Sciatic nerve (tissue), 2 donors: Measurements from ENCODE around the gene GPR18. TPM values are rescaled to one million over a fixed set of nuclear protein-coding genes. Genes with fewer than 3 reads are reported as not detected.
A peak's percentile ranks its signal among the peaks of the same experiment; 100 is the strongest.
"Not testable (repeated sequence)": the region's sequence is repeated elsewhere in the genome, so short reads cannot be mapped to it uniquely, and the experiment has no call there.

Source experiments
- ATAC-seq: fragments of 200-7000 bp; cut with Tn5 transposase; one replicate; pipeline ENCODE4 v1.9.1; 2020; ENCODE audit warnings: mild to moderate bottlenecking, moderate library complexity
- DNase-seq: peaks from one replicate; pipeline ENCODE4 v3.0.0-alpha.2; 2020; ENCODE audit warnings: low spot score
- intact Hi-C: fragments of 100-400 bp; cut with DNase I; formaldehyde crosslinking; loops from one replicate; pipeline ENCODE4 v1.14.2; 2022
- total RNA-seq: library from RNA; stranded (reverse); fragmentation: NEBNext Ultra II Directional; extraction: Animal tissue kit (Norgen Biotek cat#: 25700); gene quantifications from one replicate; pipeline ENCODE4 v1.2.1, GENCODE V29; 2021
- donor health status: DM: no; HTN: no; CAD: no.
- donor health status: DM: no; HTN: no; CAD: no.

Gene GPR18
- total RNA-seq, 1 donor from 2014 or later, result not detected

DNA sequence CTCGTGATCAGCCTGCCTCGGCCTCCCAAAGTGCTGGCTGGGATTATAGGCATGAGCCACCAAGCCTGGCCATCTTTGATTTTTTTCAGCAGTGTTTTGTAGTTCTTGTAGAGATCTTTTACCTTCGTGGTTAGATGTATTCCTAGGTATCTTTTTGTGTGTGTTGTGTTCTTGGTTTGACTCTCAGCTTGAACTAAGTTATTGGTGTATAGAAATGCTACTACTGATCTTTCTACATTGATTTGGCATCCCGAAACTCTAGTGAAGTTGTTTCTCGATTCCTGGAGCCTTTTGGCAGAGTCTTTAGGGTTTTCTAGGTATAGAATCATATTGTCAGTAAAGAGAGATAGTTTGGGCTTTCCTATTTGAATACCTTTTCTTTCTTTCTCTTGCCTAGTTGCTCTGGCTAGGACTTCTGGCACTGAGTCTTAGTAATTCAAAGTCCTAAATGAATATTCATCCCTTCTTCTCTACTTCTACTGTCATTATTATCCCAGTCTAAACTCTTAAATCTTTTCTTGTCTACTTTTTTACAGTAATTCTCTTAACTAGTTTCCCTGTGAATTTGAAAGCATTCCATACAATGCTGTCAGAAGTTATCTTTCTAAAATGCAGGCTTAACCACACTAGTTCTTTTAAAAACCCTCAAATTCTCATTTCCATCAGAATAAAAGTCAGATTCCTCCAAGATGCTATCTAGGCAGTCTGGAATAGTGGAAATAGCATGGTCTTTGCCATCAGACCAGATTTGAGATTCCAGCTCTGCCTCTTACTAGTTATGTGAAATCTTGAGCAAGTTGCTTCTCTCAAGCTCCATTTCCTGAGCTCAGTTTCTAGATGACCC, 7.0 kb downstream of the GPR18 start:
- intact Hi-C loops, result no loop called here

DNA sequence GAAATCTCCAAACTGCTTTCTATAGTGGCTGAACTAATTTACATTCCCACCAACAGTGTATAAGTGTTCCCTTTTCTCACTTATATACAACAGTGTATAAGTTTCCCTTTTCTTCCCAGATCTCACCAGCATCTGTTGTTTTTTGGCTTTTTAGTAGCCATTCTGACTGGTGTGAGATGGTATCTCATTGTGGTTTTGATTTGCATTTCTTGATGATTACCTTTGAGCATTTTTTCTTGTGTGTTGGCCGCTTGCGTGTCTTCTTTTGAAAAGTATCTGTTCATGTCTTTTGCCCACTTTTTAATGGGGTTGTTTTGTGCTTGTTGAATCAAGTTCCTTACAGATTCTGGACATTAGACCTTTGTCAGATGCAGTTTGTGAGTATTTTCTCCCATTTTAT, 8.6 kb downstream of the GPR18 start:
- intact Hi-C loops, ATAC-seq, DNase-seq: not testable (repeated sequence)

More for the DNA sequence above, 7.0 kb downstream of the GPR18 start:
- DNase-seq (no peak), ATAC-seq (no peak)

DNA sequence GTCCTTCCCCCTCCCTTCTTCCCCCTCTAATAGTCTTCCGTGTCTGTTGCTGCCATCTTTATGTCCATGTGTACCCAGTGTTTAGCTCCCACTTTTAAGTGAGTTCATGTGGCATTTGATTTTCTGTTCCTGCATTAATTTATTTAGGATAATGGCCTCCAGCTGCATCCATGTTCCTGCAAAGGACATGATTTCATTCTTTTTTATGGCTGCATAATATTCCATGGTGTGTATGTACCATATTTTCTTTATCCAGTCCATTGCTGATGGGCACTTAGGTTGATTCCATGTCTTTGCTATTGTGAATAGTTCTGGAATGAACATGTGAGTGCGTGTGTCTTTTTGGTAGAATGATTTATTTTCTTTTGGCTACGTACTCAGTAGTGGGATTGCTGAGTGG, 9.0 kb downstream of the GPR18 start:
- DNase-seq, ATAC-seq, intact Hi-C loops: not testable (repeated sequence)

DNA sequence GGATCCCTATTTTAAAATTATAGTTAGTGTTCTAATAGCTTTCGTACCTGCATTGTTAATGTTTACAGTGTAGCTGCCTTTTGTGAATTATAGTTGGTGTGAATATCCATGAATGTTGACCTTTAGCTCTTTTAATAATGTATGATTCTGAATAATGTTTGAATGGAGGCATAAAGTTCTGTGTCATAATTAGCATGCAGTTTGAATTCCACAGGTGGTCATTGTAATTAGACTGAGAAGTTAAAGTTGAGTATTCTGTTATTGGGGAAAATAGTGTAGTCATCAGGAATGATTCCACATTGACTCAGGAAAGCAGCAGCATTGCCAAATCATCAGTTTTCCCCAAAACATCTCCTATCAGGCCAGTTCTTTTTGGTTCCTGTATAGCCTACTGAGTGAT, 12.1 kb downstream of the GPR18 start:
- DNase-seq (no peak), ATAC-seq (no peak)
- intact Hi-C loops, result no loop called here

DNA sequence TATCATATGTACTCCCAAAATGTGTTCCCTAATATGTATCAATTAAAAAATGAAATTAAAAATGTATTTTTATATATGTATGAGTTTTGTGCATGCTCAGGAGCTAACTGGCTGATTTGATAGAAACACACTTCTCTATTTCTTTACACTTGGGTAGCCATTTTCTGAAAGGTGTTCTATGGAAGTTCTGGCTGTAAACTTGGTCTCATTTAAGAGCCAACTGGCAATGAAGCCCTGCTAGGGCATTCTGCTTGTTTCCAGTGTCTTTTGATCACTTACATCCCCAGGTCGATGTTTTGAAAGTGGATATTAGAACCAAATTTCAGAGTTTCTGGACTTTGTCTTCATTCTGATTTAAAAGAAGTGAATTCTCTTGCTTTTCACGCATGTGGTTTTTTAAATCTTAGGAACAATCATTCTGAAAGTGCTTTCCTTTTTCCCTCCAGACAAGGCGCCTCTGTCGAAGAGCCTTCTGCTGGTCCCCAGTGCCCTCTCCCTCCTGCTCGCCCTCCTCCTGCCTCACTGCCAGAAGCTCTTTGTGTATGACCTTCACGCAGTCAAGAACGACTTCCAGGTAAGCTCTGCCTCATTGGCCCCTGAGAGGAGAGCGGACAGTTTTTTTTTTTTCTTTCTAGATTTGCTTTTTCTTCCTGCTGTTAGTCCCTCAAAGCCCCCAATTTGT, 20.1 kb downstream of the GPR18 start:
- intact Hi-C loops, result no loop called here
- DNase-seq, result no peak
- ATAC-seq, result no peak

DNA sequence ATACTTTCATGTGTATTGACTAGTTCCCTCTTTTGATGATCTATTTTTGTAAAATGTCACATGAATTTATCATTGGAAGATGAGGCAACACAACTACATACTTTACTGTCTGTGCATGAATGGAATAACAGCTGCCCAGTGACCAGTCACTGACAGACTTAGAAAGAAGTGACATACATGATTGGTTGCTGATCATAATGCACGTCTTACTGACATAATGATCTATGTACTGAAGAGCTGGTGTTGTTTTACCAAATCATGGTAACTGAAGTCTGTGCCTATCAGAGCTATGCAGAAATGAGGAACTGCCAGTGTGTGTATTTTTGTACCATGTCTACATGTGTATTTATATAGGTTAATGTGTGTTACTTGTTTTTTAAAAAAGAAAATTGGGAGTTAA, 26.5 kb downstream of the GPR18 start:
- DNase-seq, result no peak
- intact Hi-C loops, result no loop called here
- ATAC-seq, result no peak

DNA sequence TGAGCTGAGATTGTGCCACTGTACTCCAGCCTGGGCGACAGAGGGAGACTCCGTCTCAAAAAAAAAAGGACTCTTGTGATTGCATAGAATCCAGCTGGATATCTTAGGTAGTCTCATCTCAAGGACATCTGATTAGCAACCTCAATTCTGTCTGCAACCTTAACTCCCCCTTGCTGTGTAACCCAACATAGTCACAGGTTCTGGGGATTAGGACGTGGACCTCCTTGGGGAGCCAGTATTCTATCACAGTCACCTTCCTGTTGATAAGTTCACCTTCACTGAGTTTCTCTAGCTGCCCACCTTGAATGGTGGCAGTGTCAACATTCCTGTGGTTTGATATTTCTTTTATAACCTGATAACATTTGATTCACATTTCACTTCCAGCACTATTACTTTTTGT, 27.2 kb downstream of the GPR18 start:
- DNase-seq (no peak), ATAC-seq (no peak)
- intact Hi-C loops, result no loop called here

DNA sequence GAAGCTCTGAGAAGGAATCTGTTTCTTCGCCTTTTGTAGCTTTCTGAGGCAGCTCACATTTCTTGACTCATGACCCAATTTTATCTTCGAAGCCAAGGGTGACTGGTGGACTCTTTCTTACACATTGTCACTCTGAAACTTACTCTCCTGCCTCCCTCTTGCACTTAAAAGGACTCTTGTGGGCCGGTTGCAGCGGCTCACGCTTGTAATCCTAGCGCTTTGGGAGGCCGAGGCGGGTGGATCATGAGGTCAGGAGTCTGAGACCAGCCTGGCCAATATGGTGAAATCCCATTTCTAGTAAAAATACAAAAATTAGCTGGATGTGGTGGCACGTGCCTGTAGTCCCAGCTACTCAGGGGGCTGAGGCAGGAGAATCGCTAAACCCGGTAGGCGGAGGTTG, 27.6 kb downstream of the GPR18 start:
- DNase-seq, ATAC-seq, intact Hi-C loops: not testable (repeated sequence)

DNA sequence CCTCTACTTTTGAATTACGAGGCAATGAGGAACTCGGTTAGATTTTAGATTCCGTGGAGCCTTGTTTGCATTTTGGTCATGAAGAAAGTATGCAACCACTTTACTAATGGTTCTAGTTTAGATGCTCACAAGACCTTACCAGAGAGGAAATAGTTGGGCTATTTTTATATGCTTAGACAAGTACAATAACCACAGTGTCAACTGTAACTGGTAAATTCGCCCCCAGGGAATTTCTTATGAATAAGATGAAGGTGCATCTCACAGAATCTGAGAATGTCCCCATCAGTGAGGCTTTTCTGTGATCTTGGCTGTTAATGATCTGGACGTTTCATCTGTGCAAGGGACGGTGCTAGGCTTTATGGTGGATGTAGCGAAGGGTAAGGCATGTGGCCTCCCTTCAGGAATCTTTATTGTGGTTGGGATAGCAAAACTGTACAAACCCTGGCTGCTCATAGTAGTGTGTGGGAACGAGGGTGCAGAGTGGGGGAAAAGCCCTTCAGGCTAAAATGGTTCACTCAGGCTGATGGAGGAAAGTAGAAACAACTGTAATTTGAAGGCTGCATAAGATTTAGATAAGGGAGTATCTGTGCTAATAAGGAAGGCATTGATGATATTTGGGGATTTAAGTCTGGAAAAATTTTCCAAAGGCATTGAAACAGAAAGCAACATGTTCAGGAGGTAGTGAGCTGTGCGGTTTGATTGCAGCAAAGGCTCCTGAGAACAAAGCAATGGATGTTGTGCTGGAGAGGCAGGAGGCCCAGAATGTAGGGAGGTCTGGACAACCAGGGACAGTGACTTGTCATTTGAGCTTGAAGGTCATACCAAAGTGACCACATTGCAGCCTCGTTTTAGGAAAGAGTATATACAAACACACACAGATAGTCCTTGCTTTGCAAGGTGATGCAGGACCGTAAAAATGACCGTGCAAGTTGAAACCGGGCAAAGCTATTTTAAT, 29.2 kb downstream of the GPR18 start:
- no peak for ATAC-seq
- DNase-seq, result no peak
- intact Hi-C loops, result no loop called here

DNA sequence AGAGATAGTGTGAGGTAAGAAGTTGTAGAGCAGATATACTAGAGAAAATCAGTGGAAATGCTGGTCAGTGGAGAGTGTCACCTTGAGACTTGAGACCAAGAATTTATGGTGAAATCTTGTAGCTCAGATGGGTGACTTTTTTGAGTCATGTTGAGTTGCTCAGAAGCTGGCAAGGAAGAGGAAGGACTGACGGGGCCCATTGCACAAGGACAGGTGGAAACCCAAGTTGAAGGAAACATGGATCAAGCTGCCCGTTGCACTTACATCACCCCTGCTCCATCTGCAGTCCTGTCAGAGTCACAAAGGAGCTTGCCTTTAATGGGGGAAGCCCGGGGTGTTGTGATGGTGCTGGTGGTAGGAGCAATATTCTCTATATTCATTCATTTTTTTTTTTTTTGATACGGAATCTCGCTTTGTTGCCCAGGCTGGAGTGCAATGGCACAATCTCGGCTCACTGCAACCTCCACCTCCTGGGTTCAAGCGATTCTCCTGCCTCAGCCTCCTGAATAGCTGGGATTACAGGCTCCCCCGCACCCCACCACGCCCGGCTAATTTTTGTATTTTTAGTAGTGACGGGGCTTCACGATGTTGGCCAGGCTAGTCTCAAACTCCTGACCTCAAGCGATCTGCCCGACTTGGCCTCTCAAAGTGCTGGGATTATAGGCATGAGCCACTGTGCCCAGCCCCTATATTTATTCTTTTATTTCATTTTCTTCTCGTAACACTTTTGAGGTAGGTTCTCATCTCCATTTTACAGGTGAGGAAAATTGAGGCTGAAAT, 30.1 kb downstream of the GPR18 start:
- ATAC-seq (no peak), DNase-seq (no peak)
- intact Hi-C loops, result no loop called here

DNA sequence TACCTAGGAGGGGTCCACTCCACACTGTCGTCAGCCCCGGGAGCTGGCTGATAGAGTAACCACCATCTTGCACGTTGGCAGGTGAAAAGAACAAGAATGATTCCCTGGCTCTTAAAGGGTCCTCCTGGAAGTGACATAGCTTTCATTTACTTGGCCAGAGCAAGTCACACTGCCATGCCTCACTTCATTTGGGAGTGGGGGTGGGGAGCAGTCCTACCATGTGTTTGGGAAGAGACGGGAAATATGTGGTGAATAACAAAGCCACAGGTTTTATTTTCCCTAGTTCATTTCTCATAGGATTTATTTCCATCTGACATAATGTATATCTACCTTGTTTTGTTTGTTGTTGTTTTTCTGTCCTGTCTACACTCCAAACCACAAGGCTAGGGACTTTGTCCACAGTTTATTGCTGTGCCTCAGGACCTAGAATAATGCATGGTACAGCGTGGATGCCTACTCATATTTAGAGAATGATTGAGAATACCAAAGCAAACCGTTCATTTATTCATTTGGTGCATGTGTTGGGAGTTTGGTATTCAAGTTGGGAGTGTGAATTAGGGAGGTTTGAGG, 30.8 kb downstream of the GPR18 start:
- no peak for DNase-seq
- intact Hi-C loops, result no loop called here
- no peak for ATAC-seq

DNA sequence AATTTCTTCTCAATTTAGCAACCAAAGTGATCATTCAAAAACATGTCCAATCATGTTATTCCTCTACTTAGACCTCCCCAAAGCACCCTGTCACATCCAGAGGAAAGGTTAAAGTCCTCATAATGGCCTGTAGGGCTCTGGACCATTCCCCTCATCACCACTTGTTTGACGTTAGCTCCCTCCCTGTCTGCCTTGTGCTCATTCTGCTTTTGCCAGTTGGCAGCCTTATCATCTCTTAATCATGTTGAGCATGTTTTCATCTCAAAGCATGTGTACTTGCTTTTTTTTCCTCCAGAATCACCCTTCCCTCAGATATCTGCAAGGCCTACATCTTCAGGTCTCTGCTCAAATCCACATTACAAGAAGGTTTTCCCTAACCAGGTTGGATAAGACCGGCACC, 31.7 kb downstream of the GPR18 start:
- no peak for DNase-seq
- ATAC-seq, result no peak
- intact Hi-C loops, result no loop called here

DNA sequence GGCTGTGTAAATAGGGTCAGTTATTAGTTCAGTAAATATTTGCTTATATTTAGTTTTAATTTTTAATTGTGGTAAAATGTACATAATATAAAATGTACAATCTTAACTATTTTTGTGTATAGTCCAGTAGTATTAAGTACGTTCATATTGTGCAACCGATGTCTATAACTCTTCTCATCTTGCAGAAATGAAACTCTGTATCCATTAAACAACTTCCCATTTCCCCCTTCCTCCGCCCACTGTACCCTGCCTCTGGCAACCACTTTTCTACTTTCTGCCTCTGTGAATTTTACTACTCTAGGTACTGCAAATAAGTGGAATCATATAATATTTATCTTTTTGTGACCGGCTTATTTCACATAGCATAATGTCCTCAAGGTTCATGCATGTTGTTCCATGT, 33.1 kb downstream of the GPR18 start:
- intact Hi-C loops, result no loop called here
- ATAC-seq, result peak; percentile 49
- no peak for DNase-seq

DNA sequence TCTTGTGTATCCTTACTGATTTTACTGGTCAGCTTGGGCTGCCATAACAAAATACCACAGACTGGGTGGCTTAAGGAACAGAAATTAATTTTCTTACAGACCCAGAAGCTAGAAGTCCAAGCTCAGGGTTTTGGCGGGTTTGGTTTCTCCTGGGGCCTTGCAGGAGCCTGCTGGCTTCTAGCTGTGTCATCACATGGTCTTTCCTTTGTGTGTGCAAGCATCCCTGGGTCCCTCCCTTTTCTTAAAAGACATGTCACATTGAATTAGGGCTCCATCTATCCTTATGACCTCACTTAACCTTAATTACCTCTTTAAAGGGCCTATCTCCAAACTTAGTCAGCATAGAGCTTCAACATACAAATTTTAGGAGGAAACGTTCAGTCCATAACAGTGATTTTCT, 34.2 kb downstream of the GPR18 start:
- intact Hi-C loops, result no loop called here
- no peak for ATAC-seq
- DNase-seq, result no peak

DNA sequence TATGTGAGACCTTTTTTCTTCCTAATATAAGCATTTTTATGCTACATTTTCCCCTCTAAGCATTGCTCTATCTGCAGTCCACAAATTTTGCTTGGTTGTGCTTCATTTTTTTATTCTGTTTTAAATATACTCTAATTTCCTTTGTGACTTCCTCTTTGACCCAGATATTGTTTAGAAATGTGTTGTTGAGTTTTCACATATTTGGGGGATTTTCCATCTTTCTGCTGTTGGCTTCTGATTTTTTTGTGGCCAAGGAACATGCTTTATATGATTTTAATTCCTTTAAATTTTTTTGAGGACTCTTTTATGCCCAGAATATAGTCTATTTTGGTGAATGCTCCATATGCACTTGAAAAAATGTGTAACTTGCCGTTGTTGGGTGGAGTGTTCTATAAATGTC, 34.6 kb downstream of the GPR18 start:
- intact Hi-C loops, result no loop called here
- ATAC-seq (no peak), DNase-seq (no peak)

DNA sequence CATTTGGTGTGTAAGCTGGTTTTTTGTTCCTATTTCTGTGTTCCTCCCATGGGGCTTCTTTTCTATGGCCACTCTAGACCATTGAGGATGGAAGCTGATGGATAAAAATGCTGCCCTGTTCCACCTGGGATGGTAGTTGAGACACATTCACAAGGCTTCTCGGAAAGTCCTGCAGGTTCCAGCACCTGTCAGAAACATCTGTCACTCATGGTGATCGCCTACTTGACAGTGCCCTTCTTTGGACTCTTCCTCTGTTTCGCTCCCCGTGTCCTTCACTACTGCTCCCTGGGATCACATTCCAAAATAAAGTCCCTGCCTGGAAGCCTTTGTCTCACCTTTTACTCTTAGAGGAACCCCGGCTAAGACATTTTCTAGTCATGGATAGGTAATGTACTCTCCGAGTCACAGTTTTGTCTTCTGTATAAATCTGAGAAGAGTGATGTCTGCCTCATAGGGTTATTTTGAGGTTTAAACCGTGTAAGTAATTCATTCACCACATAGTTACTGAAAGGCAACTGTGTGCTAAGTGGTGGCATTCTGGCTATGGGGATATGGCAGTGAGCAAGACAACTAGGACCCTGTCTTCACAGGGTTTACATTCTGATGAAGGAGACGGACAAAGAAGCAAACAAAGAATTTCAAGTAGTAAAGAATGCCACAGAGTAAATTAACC, 36.5 kb downstream of the GPR18 start:
- intact Hi-C loops, result no loop called here
- no peak for ATAC-seq
- DNase-seq, result no peak

DNA sequence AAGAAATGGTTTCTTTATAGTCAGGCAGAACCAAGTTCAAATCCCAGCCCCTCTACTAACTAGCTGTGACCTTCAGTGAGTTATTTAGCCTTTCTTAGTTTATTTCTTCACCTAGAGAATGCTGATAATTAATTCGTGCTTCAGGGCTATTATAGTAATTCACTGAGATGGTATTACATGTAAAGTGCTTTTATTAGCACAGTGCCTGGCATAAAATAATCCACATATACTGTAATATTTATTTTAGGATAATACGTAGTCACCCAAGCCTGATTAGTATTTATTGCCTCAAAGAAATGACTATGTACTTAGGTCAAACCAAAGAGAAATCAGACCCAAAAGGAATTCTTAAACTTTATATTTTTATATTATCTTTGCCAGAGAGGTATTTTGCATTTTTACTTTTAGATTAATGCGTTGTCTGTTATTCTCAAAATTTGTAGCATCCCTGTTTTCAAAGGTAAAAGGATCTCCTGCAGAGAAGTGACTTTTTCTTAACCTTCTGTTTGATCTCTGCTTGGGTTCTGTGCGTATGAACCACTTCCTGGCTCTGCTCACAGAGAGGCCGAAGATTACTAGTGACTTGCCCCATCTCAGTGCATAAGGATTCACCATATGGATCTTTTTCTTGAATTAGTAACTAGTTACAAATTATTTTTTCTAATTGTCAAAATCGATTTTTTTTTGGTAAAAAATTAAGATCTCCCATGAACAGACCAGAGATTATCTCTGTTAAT, 37.8 kb downstream of the GPR18 start:
- DNase-seq (no peak), ATAC-seq (no peak)
- intact Hi-C loops, result no loop called here
